Measurements from ENCODE around the gene KHDRBS2.

The KHDRBS2 gene

DNA sequence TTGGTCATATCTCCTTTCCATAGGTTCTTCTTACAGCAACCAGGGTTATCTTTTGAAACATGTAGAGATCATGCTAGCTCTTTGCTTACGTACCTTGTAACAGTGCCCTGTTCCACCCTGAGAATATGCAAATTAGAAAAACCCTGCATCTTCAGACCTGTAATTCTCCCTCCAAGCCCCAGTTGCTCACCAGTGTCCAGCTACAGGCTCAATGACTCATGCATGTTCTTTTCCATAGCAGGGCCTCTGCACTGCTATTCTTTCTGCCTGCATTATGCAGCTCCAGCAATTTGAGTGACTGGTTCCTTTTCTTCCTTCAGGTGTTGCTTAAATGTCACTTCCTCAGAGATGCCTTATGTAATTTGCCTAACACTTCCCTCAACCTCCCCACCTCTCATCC is 636.2 kb downstream of the KHDRBS2 start:
- ChIA-PET CTCF (no interaction called here), POLR2A (no interaction called here)
- DNase-seq (ENCODE audit: low read depth, low spot score), result no peak
- TF ChIP-seq CTCF (IDR thresholded peaks at IDR 0.05; ENCODE audit: insufficient read depth, low read length, missing control alignments), result no peak
- no peak overlapping the region for H3K4me3 ChIP-seq (ENCODE audit: low read depth, low read length)

DNA sequence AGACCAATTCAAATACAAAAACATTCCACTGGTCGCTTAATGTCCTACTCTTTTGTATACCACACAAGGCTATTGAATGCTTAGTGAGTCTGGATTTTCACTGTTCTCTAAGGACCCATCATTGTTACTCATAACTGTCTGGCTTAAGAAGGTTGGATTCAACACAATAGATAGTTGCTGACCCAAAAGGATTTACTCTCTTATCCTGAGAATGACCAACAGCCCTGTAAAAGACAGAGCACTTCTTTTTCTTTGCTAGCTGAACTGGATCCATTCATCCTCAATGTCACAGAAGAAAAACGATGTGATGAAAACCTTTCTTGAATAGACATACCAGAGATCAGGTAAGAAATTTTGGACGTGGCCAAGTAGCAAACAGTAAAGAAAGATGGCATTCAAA is 645.6 kb downstream of the KHDRBS2 start:
- DNase-seq (ENCODE audit: low read depth, low spot score), result no peak
- no peak for TF ChIP-seq CTCF (IDR thresholded peaks at IDR 0.05; ENCODE audit: insufficient read depth, low read length, missing control alignments)
- CTCF ChIA-PET, result no interaction called here
- POLR2A ChIA-PET, result no interaction called here
- no peak overlapping the region for H3K4me3 ChIP-seq (ENCODE audit: low read depth, low read length)
